ENCODE measurements around the gene SH3BGR.

Gene SH3BGR

DNA sequence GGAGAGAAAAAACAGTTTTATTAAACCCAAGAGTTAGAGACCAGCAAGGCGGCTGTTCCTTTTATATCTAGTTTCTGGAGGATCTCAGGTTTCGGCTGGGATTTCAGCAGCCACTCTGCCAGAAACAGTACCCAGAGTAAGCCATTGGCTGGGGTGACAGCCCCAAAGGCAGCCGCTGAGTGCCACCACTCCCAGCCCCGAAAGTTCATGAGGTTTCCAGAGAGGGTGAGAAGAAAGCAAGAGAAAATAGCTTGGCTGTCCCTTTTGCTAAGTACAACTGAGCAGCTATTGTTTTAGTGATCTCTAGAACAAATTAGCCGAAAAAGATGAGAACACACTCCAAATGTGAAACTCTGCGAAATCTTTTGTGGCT lies 1.2 kb downstream of the SH3BGR start:
- Histone ChIP-seq H3K27me3 (ENCODE audit: insufficient read depth, low read length, poor library complexity, severe bottlenecking) (peaks cover 6% of the 10 kb centered on the region), H3K9ac (ENCODE audit: low read depth, low read length, poor library complexity, severe bottlenecking) (no peak overlapping the region), H3F3A (ENCODE audit: low read depth) (no peaks in the 10 kb centered on the region)

DNA sequence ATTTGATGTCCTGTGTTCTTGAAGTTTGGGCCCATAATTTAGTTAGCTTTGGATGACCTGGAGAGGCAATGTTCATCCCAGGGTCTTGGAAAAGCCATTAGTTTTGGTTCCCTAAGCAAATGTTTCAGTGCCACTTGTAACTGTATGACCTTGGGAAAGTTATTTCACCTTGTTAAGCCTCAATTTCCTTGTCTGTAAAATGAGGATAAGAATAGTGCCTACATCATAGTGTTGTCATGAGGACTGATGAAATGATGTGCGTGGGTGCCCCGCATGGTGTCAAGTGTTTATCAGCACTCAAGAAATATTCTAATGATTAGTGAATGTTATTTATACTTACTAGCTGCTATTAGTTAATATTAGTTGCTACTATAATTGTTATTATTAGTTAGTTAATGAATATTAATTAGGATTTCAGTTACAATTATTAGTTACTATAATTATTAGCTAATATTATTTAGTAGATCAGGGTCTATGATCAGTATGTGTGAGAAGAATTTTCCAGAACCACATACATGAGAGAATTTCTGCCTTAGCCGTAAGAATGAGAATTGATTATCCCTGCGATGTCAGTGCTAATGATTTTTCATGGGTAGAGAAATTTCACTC lies 1.9 kb downstream of the SH3BGR start:
- no peaks in the 10 kb centered on the region for H3K36me3 ChIP-seq (ENCODE audit: insufficient read depth, low read length)
- no peaks in the 10 kb centered on the region for H3K9me3 ChIP-seq (ENCODE audit: insufficient read depth, low read depth, low read length)
- no peak overlapping the region for H3K4me2 ChIP-seq (ENCODE audit: low read depth, low read length, poor library complexity, severe bottlenecking)
- no peaks in the 10 kb centered on the region for H3K9me2 ChIP-seq (replicated peaks; ENCODE audit: low read depth, low read length)
- no peaks in the 10 kb centered on the region for H3K79me2 ChIP-seq (ENCODE audit: insufficient read depth, low read length)
- H3K4me1 ChIP-seq (ENCODE audit: insufficient read depth, low read length, poor library complexity, severe bottlenecking): no peaks in the 10 kb centered on the region
- no peak overlapping the region for H3K4me3 ChIP-seq (ENCODE audit: low read length, poor library complexity, severe bottlenecking)
- H3K9ac ChIP-seq (ENCODE audit: low read depth, low read length, poor library complexity, severe bottlenecking): no peak overlapping the region
- no peaks in the 10 kb centered on the region for H3K27me3 ChIP-seq (ENCODE audit: insufficient read depth, low read length, poor library complexity, severe bottlenecking)
- H2AFZ ChIP-seq (ENCODE audit: low read length): no peak overlapping the region
- no peaks in the 10 kb centered on the region for H3F3A ChIP-seq (ENCODE audit: low read depth)
- no peaks in the 10 kb centered on the region for H4K20me1 ChIP-seq (ENCODE audit: insufficient read depth, low read length, poor library complexity, severe bottlenecking)
- TF ChIP-seq CTCF (conservative IDR thresholded peaks at IDR 0.05; ENCODE audit: low read length): no peak
- no peak for TF ChIP-seq EZH2phosphoT487 (IDR thresholded peaks at IDR 0.05; ENCODE audit: borderline replicate concordance)

More for the DNA sequence above, 1.2 kb downstream of the SH3BGR start:
- no peaks in the 10 kb centered on the region for H3K4me1 ChIP-seq (ENCODE audit: insufficient read depth, low read length, poor library complexity, severe bottlenecking)
- no peaks in the 10 kb centered on the region for H3K36me3 ChIP-seq (ENCODE audit: insufficient read depth, low read length)
- H3K9me2 ChIP-seq (replicated peaks; ENCODE audit: low read depth, low read length): no peaks in the 10 kb centered on the region
- no peak overlapping the region for H3K4me3 ChIP-seq (ENCODE audit: low read length, poor library complexity, severe bottlenecking)
- H3K79me2 ChIP-seq (ENCODE audit: insufficient read depth, low read length): no peaks in the 10 kb centered on the region
- H3K4me2 ChIP-seq (ENCODE audit: low read depth, low read length, poor library complexity, severe bottlenecking): no peak overlapping the region
- no peak overlapping the region for H2AFZ ChIP-seq (ENCODE audit: low read length)
- no peaks in the 10 kb centered on the region for H3K9me3 ChIP-seq (ENCODE audit: insufficient read depth, low read depth, low read length)
- TF ChIP-seq EZH2phosphoT487 (IDR thresholded peaks at IDR 0.05; ENCODE audit: borderline replicate concordance): no peak
- no peak for TF ChIP-seq CTCF (conservative IDR thresholded peaks at IDR 0.05; ENCODE audit: low read length)
- no peaks in the 10 kb centered on the region for H4K20me1 ChIP-seq (ENCODE audit: insufficient read depth, low read length, poor library complexity, severe bottlenecking)

DNA sequence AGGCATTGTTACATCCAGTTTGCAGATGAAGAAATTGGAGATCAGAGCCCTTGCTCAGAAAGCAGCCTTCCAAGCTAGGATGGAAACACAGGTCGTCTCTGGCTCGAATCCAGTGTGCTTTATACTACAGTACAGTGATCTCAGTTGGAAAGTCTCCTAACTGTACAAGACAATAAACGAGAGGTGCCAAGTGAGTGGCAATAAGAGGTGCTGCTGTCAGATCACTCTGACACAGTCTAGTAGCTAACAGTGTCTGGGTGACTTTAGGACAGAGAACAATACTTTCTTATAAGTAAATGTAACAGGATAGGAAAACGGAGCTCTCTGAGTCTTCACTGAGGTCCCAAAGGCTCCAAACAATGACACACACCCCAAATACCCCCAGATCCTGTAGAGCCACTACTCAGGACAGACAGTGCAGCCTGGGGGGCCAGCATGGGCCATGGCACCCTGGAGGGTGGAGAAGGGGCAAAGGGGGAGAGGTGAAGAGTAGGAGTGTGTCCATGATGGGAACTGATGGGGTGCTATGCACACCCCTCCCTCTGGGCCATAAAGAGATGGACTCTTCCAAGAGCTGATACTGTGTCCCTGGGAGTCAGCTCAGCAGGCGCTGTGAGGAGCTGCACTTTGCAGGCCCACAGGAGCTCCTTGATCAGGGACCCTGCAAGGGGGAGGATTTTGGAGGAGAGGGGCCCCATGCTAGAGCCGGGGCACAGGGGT lies 3.3 kb downstream of the SH3BGR start:
- Histone ChIP-seq H3K9me3 (ENCODE audit: insufficient read depth, low read depth, low read length) (no peaks in the 10 kb centered on the region), H3K36me3 (ENCODE audit: insufficient read depth, low read length) (no peaks in the 10 kb centered on the region), H3K27me3 (ENCODE audit: insufficient read depth, low read length, poor library complexity, severe bottlenecking) (no peaks in the 10 kb centered on the region), H3F3A (ENCODE audit: low read depth) (no peaks in the 10 kb centered on the region), H3K4me1 (ENCODE audit: insufficient read depth, low read length, poor library complexity, severe bottlenecking) (no peaks in the 10 kb centered on the region), H3K79me2 (ENCODE audit: insufficient read depth, low read length) (no peaks in the 10 kb centered on the region), H3K4me2 (ENCODE audit: low read depth, low read length, poor library complexity, severe bottlenecking) (no peak overlapping the region), H3K9me2 (replicated peaks; ENCODE audit: low read depth, low read length) (no peaks in the 10 kb centered on the region), H3K4me3 (ENCODE audit: low read length, poor library complexity, severe bottlenecking) (no peak overlapping the region), H4K20me1 (ENCODE audit: insufficient read depth, low read length, poor library complexity, severe bottlenecking) (no peaks in the 10 kb centered on the region), H3K9ac (ENCODE audit: low read depth, low read length, poor library complexity, severe bottlenecking) (no peak overlapping the region), H2AFZ (ENCODE audit: low read length) (no peak overlapping the region)
- TF ChIP-seq CTCF (conservative IDR thresholded peaks at IDR 0.05; ENCODE audit: low read length): no peak
